ENCODE measurements around the gene SPG21. TPM values are rescaled to one million over a fixed set of nuclear protein-coding genes. Genes with fewer than 3 reads are reported as not detected.
A peak's percentile ranks its signal among the peaks of the same experiment; 100 is the strongest.
"Not testable (repeated sequence)": the region's sequence is repeated elsewhere in the genome, so short reads cannot be mapped to it uniquely, and the experiment has no call there.

Gene SPG21
- polyA plus RNA-seq (ENCODE audit: insufficient read length in 12 of 12): 10 to 100 TPM in 11 of 12 donors, not detected in 1; 55.5 to 99.8 (median 83.6) TPM
- long read RNA-seq, donor 1, transcript SPG21-201 (9 exons, 1,822 nt): major isoform, 25 of 39 reads
- long read RNA-seq, donor 1, partial matches to known transcripts: 10 of 39 reads
- long read RNA-seq, donor 1, other reads (novel, unspliced or antisense): 0 of 39 reads
- long read RNA-seq, donor 2, transcript SPG21-209 (7 exons, 2,059 nt): minor isoform, 5 of 46 reads
- long read RNA-seq, donor 2, transcript SPG21-201 (9 exons, 1,822 nt): major isoform, 34 of 46 reads
- long read RNA-seq, donor 2, partial matches to known transcripts: 0 of 46 reads
- long read RNA-seq, donor 2, other reads (novel, unspliced or antisense): 7 of 46 reads
- long read RNA-seq, donor 3, transcript SPG21-201 (9 exons, 1,822 nt): major isoform, 15 of 21 reads
- long read RNA-seq, donor 3, partial matches to known transcripts: 0 of 21 reads
- long read RNA-seq, donor 3, other reads (novel, unspliced or antisense): 6 of 21 reads
- long read RNA-seq, donor 4, transcript SPG21-201 (9 exons, 1,822 nt): major isoform, 11 of 12 reads
- long read RNA-seq, donor 4, partial matches to known transcripts: 0 of 12 reads
- long read RNA-seq, donor 4, other reads (novel, unspliced or antisense): 0 of 12 reads
- long read RNA-seq, donor 5, transcript SPG21-201 (9 exons, 1,822 nt): major isoform, 28 of 28 reads
- long read RNA-seq, donor 5, partial matches to known transcripts: 0 of 28 reads
- long read RNA-seq, donor 5, other reads (novel, unspliced or antisense): 0 of 28 reads
- long read RNA-seq, donor 6, transcript SPG21-201 (9 exons, 1,822 nt): major isoform, 14 of 16 reads
- long read RNA-seq, donor 6, partial matches to known transcripts: 0 of 16 reads
- long read RNA-seq, donor 6, other reads (novel, unspliced or antisense): 0 of 16 reads
- long read RNA-seq, donor 7, transcript SPG21-201 (9 exons, 1,822 nt): major isoform, 8 of 8 reads
- long read RNA-seq, donor 7, partial matches to known transcripts: 0 of 8 reads
- long read RNA-seq, donor 7, other reads (novel, unspliced or antisense): 0 of 8 reads
- long read RNA-seq, donor 8, transcript SPG21-201 (9 exons, 1,822 nt): major isoform, 38 of 45 reads
- long read RNA-seq, donor 8, partial matches to known transcripts: 0 of 45 reads
- long read RNA-seq, donor 8, other reads (novel, unspliced or antisense): 6 of 45 reads
- long read RNA-seq, donor 9, transcript SPG21-201 (9 exons, 1,822 nt): major isoform, 9 of 17 reads
- long read RNA-seq, donor 9, partial matches to known transcripts: 6 of 17 reads
- long read RNA-seq, donor 9, other reads (novel, unspliced or antisense): 0 of 17 reads
- long read RNA-seq, donor 10, transcript SPG21-201 (9 exons, 1,822 nt): major isoform, 28 of 35 reads
- long read RNA-seq, donor 10, partial matches to known transcripts: 5 of 35 reads
- long read RNA-seq, donor 10, other reads (novel, unspliced or antisense): 0 of 35 reads
- long read RNA-seq, donor 11, transcript SPG21-201 (9 exons, 1,822 nt): major isoform, 22 of 25 reads
- long read RNA-seq, donor 11, partial matches to known transcripts: 0 of 25 reads
- long read RNA-seq, donor 11, other reads (novel, unspliced or antisense): 0 of 25 reads

GRCh38 chr15:64989416-64990167 lies at the start of gene SPG21:
SPG21 (minus strand) TSS chr15:64989914; CDS start chr15:64983569, 6,345 bp downstream.
- peak; percentile 93 for DNase-seq

GRCh38 chr15:65038836-65039235 lies 49.1 kb upstream of the SPG21 start:
- no peak for DNase-seq

- no peak for DNase-seq
Observed at GRCh38 chr15:65038428-65038827, 48.7 kb upstream of the SPG21 start.

GRCh38 chr15:65037309-65037708 lies 47.6 kb upstream of the SPG21 start:
- DNase-seq: no peak

- DNase-seq: no peak
Observed at GRCh38 chr15:65034719-65035118, 45.0 kb upstream of the SPG21 start.

GRCh38 chr15:65033659-65034269 lies 44.0 kb upstream of the SPG21 start:
- DNase-seq: no peak

GRCh38 chr15:65032801-65033537 lies 43.3 kb upstream of the SPG21 start:
- DNase-seq: no peak

GRCh38 chr15:65029736-65030208 lies 40.1 kb upstream of the SPG21 start:
- no peak for DNase-seq

- DNase-seq: peak; percentile 85
Observed at GRCh38 chr15:65028921-65029735, 39.4 kb upstream of the SPG21 start, which contains the start of gene MTFMT. MTFMT (minus strand) TSS chr15:65029639; CDS start chr15:65029613, 26 bp downstream.

- no peak for DNase-seq
Observed at GRCh38 chr15:65028338-65028737, 38.6 kb upstream of the SPG21 start.

GRCh38 chr15:65027593-65027992 lies 37.9 kb upstream of the SPG21 start:
- DNase-seq: no peak

GRCh38 chr15:65026756-65027155 lies 37.0 kb upstream of the SPG21 start:
- DNase-seq: no peak

GRCh38 chr15:65021488-65021887 lies 31.8 kb upstream of the SPG21 start:
- DNase-seq: no peak

GRCh38 chr15:65020419-65020818 lies 30.7 kb upstream of the SPG21 start:
- no peak for DNase-seq

GRCh38 chr15:65011198-65011597 lies 21.5 kb upstream of the SPG21 start:
- DNase-seq: not testable (repeated sequence)

- DNase-seq: no peak
Observed at GRCh38 chr15:65008983-65009382, 19.3 kb upstream of the SPG21 start.

GRCh38 chr15:65006876-65007275 lies 17.2 kb upstream of the SPG21 start:
- no peak for DNase-seq

GRCh38 chr15:65004993-65005392 lies 15.3 kb upstream of the SPG21 start:
- no peak for DNase-seq
